ENCODE results near the gene RAB18.

Gene RAB18

DNA sequence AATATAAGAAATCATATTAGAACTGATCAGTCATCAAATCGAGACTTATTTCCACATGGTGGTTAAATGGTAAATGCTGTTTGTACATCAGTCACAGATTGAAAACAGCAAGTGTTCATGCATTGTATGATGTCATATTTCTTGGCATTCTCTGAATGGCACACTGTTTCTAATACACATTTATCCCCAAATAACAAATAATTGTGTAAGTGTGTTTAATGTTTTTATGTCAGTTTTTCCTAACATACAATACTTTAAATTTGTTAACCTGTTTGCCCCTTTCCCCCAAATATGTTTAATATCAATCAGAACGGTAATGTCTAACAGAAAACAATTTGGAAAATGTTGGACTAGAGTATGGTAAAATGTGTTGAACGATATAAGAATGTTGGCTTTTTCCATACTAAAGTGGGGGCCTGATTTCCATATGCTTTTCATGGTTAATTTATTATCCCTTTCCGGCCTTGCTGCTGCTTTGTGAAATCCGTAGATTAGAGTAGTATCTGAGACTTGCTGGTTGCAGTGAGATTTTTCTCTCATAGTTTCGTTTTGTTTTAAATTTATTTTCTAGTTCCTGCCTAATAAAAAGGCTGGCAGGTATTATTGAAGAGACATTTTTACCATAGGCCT lies 23.7 kb downstream of the RAB18 start:
- Histone ChIP-seq H3K36me3 (ENCODE audit: control insufficient read depth, insufficient read depth, low read length) (no peaks in the 10 kb centered on the region), H3K27me3 (ENCODE audit: control insufficient read depth, insufficient read depth, low read length, poor library complexity, severe bottlenecking) (no peaks in the 10 kb centered on the region), H3K4me3 (ENCODE audit: insufficient read depth, low read depth, low read length) (no peak overlapping the region), H3K9me3 (ENCODE audit: control insufficient read depth, low read length) (no peaks in the 10 kb centered on the region), H3K4me1 (ENCODE audit: control insufficient read depth, insufficient read depth, low read length) (no peaks in the 10 kb centered on the region), H3K27ac (ENCODE audit: insufficient read depth, low read depth, low read length, poor library complexity, severe bottlenecking) (no peak overlapping the region)
- WGBS, 2 experiments = 90 to 98% methylated on average over 5 to 6 of the region's 6 CpGs

DNA sequence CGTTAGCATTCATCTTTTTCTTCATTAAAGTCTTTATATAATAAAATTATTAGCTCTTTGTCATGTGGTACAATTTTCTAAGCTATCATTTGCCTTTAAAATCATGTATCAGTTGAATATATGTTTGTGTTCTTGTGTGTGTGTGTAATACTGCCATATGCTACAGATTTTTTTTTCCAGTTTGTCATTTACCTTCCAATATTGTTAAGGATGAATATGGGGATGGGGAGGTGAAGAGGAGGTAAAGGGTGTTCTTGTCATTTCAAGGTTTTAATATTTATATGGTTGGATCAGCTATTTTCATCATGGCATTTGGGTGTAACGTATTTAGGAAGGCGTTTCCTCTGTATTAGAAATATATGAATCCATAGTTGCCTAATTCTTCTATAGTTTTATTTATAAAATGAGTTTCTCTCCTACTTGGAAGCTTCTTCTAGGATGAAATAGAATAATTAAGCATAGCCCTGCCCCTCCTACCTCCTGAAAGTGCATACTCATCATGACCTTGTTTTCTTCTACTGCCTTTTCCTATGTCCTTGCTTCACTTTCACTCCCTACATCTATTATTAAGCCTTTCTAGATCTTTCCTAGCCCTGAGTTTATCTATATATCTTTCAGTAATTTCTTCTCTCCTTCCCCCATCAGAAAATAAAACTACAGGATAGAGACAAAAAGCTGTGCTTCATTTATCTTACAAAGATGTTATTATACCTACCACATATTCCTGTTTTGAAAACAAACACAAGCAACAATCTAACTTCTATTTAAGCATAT lies 25.1 kb downstream of the RAB18 start:
- Histone ChIP-seq H3K27ac (ENCODE audit: insufficient read depth, low read depth, low read length, poor library complexity, severe bottlenecking) (no peak overlapping the region), H3K4me1 (ENCODE audit: control insufficient read depth, insufficient read depth, low read length) (no peaks in the 10 kb centered on the region), H3K9me3 (ENCODE audit: control insufficient read depth, low read length) (no peaks in the 10 kb centered on the region), H3K36me3 (ENCODE audit: control insufficient read depth, insufficient read depth, low read length) (peaks cover under 1% of the 10 kb centered on the region), H3K27me3 (ENCODE audit: control insufficient read depth, insufficient read depth, low read length, poor library complexity, severe bottlenecking) (no peaks in the 10 kb centered on the region), H3K4me3 (ENCODE audit: insufficient read depth, low read depth, low read length) (no peak overlapping the region)
- 100% methylated on average over 1 of the region's 3 CpGs; no CpG with 5 or more reads in 1 of the 2 experiments for WGBS, 2 experiments

DNA sequence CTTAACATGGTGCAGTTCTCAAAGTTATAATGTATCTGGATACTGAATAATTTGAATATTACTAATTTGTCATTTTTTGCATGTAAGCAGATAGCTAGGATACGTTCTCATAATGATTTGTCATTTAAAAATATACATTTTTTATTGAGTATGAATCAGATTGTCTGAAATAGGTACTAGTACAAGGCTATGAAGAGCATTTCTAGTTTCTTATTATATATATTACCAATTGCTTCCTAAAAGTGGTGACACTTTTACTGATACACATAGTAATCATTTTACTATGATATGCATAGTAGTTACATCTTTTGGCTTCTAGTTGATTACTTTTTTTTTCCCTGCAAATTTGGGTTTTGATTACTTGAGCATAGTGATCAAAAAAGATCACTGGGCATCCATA lies 26.4 kb downstream of the RAB18 start:
- Histone ChIP-seq H3K36me3 (ENCODE audit: control insufficient read depth, insufficient read depth, low read length) (peaks cover 5% of the 10 kb centered on the region), H3K27me3 (ENCODE audit: control insufficient read depth, insufficient read depth, low read length, poor library complexity, severe bottlenecking) (no peaks in the 10 kb centered on the region), H3K4me1 (ENCODE audit: control insufficient read depth, insufficient read depth, low read length) (no peaks in the 10 kb centered on the region), H3K27ac (ENCODE audit: insufficient read depth, low read depth, low read length, poor library complexity, severe bottlenecking) (no peak overlapping the region), H3K4me3 (ENCODE audit: insufficient read depth, low read depth, low read length) (no peak overlapping the region), H3K9me3 (ENCODE audit: control insufficient read depth, low read length) (no peaks in the 10 kb centered on the region)
- 88 to 100% methylated on average over 1 of the region's 1 CpG for WGBS, 2 experiments

DNA sequence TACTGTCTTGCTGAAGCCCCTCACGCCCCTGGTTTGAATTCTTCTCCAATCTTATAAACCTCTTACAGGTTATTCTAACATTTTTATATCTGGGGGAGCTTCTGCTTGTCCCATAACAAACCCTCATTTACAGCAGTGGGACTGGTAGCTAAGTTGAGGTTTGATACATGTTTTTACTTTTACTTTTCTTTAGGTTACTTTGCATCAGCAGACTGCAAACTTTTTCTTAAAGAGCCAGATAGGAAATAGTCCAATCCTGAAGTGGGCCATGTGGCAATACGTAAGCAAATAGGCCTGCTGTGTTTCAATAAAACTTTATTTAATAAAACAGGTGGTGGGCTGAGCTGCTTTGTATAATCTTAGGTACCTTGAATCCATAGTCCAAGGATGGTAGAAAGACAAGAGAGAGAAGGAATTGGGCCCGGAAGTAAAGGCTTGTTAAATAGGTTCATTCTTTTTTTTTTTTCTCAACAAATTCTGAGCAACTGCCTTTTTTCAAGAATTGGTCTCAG lies 27.3 kb downstream of the RAB18 start:
- no peaks in the 10 kb centered on the region for H3K27me3 ChIP-seq (ENCODE audit: control insufficient read depth, insufficient read depth, low read length, poor library complexity, severe bottlenecking)
- H3K4me3 ChIP-seq (ENCODE audit: insufficient read depth, low read depth, low read length) = no peak overlapping the region
- peaks cover 5% of the 10 kb centered on the region for H3K36me3 ChIP-seq (ENCODE audit: control insufficient read depth, insufficient read depth, low read length)
- H3K4me1 ChIP-seq (ENCODE audit: control insufficient read depth, insufficient read depth, low read length) = no peaks in the 10 kb centered on the region
- H3K9me3 ChIP-seq (ENCODE audit: control insufficient read depth, low read length) = no peaks in the 10 kb centered on the region
- no peak overlapping the region for H3K27ac ChIP-seq (ENCODE audit: insufficient read depth, low read depth, low read length, poor library complexity, severe bottlenecking)
- WGBS, 2 experiments = 91% methylated on average over 3 of the region's 3 CpGs

DNA sequence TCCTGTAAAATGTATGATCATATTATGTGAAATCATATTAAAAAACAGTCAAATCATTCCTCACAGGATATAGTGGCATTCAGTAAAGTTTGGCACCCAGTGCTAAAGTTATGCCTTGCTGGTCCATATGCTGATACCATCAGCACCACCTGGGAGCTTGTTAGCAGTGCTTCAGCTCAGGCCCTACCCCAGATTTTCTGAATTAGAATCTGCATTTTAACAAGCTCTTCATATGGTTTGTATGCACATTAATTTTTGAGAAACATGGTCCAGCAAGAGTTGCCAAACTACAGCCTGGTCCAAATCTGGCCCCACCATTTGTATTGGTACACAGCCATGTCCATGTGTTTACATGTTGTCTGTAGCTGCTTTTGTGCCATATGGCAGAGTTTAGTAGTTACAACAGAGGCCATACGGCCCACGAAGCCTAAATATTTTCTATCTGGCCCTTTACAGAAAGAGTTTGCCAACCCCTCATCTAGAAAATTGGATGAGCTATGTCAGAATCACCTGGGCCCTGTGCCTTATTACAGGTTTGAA lies 30.1 kb downstream of the RAB18 start:
- no peak overlapping the region for H3K4me3 ChIP-seq (ENCODE audit: insufficient read depth, low read depth, low read length)
- peaks cover 5% of the 10 kb centered on the region for H3K36me3 ChIP-seq (ENCODE audit: control insufficient read depth, insufficient read depth, low read length)
- no peaks in the 10 kb centered on the region for H3K9me3 ChIP-seq (ENCODE audit: control insufficient read depth, low read length)
- H3K4me1 ChIP-seq (ENCODE audit: control insufficient read depth, insufficient read depth, low read length) = no peaks in the 10 kb centered on the region
- no peak overlapping the region for H3K27ac ChIP-seq (ENCODE audit: insufficient read depth, low read depth, low read length, poor library complexity, severe bottlenecking)
- WGBS, 2 experiments = 91 to 94% methylated on average over 2 of the region's 2 CpGs
- H3K27me3 ChIP-seq (ENCODE audit: control insufficient read depth, insufficient read depth, low read length, poor library complexity, severe bottlenecking) = no peaks in the 10 kb centered on the region

DNA sequence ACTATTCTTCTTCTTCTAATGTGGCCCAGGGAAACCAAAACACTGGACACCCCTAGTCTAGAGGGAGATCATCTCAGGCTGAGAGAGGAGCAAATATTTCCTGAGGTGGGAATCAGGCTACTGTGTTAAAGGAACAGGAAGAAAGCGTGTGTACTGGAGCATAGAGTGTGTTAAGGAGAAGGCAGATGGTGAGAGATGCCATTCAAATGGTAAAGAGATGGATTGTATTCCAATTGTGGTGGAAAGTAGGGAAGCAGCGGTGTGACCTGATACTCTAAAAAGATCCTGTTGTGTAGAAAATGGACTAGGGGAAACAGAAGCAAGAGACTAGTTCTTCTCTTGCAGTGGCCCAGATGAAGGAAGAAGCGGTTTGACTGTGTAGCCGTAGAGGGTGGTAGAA lies 31.2 kb downstream of the RAB18 start:
- no peaks in the 10 kb centered on the region for H3K4me1 ChIP-seq (ENCODE audit: control insufficient read depth, insufficient read depth, low read length)
- H3K4me3 ChIP-seq (ENCODE audit: insufficient read depth, low read depth, low read length) = no peak overlapping the region
- 84 to 85% methylated on average over 4 of the region's 4 CpGs for WGBS, 2 experiments
- no peaks in the 10 kb centered on the region for H3K9me3 ChIP-seq (ENCODE audit: control insufficient read depth, low read length)
- no peak overlapping the region for H3K27ac ChIP-seq (ENCODE audit: insufficient read depth, low read depth, low read length, poor library complexity, severe bottlenecking)
- no peaks in the 10 kb centered on the region for H3K27me3 ChIP-seq (ENCODE audit: control insufficient read depth, insufficient read depth, low read length, poor library complexity, severe bottlenecking)
- peaks cover 5% of the 10 kb centered on the region for H3K36me3 ChIP-seq (ENCODE audit: control insufficient read depth, insufficient read depth, low read length)

DNA sequence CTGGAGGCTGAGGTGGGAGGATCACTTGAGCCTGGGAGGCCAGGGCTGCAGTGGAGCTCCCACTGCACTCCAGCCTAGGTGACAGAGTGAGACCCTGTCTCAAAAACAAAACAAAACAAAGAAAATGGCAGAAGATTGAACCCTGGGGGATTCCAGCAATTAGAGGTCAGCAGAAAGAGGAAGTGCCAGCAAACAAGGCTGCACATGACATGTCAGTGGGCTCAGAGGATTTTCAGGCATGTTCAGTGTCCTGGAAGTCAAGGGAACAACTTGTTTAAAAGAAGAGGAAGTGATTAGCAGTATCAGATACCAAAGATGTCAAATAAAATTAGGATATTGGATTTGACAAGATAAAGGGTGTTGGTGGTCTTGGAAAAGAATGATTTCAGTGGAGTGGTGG lies 32.3 kb downstream of the RAB18 start:
- Histone ChIP-seq H3K27me3 (ENCODE audit: control insufficient read depth, insufficient read depth, low read length, poor library complexity, severe bottlenecking) (no peaks in the 10 kb centered on the region), H3K4me1 (ENCODE audit: control insufficient read depth, insufficient read depth, low read length) (no peaks in the 10 kb centered on the region), H3K36me3 (ENCODE audit: control insufficient read depth, insufficient read depth, low read length) (peaks cover 5% of the 10 kb centered on the region), H3K9me3 (ENCODE audit: control insufficient read depth, low read length) (no peaks in the 10 kb centered on the region), H3K4me3 (ENCODE audit: insufficient read depth, low read depth, low read length) (no peak overlapping the region), H3K27ac (ENCODE audit: insufficient read depth, low read depth, low read length, poor library complexity, severe bottlenecking) (no peak overlapping the region)

DNA sequence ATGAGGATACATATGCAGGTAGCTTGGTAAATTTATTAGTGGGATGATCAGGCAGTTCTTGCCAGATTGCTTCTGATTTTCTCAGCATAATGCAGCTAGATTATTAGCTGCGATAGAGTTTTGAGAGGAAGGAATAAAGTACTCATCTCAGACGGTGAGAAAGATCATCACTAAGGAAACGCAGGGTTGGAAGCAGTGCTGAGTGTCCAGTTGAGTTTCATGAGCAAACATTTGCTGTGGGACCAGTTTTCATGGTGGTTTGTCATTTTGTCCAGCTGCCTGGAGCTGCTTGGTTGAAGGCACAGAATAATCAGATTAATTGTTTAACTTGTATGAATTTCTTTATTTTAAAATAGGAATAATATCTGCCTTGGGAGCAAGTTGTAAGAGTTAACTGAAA lies 33.1 kb downstream of the RAB18 start:
- no peak overlapping the region for H3K27ac ChIP-seq (ENCODE audit: insufficient read depth, low read depth, low read length, poor library complexity, severe bottlenecking)
- H3K4me3 ChIP-seq (ENCODE audit: insufficient read depth, low read depth, low read length) = no peak overlapping the region
- H3K9me3 ChIP-seq (ENCODE audit: control insufficient read depth, low read length) = no peaks in the 10 kb centered on the region
- H3K4me1 ChIP-seq (ENCODE audit: control insufficient read depth, insufficient read depth, low read length) = no peaks in the 10 kb centered on the region
- no peaks in the 10 kb centered on the region for H3K27me3 ChIP-seq (ENCODE audit: control insufficient read depth, insufficient read depth, low read length, poor library complexity, severe bottlenecking)
- whole genome bisulfite sequencing, 2 experiments = 91 to 94% methylated on average over 3 of the region's 3 CpGs
- peaks cover 5% of the 10 kb centered on the region for H3K36me3 ChIP-seq (ENCODE audit: control insufficient read depth, insufficient read depth, low read length)

DNA sequence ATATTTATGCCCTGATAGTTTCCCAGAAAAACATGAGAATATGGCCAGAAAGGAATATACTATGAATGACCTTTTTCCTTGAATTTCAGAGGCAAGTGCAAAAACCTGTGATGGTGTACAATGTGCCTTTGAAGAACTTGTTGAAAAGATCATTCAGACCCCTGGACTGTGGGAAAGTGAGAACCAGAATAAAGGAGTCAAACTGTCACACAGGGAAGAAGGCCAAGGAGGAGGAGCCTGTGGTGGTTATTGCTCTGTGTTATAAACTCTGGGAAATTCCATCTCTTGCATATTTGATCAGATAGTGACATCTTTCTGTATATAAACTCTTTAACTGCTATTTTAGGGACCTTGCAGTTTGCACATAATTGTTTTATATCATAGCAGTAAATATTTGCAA lies 33.7 kb downstream of the RAB18 start:
- Histone ChIP-seq H3K4me3 (ENCODE audit: insufficient read depth, low read depth, low read length) (no peak overlapping the region), H3K9me3 (ENCODE audit: control insufficient read depth, low read length) (no peaks in the 10 kb centered on the region), H3K27ac (ENCODE audit: insufficient read depth, low read depth, low read length, poor library complexity, severe bottlenecking) (no peak overlapping the region), H3K36me3 (ENCODE audit: control insufficient read depth, insufficient read depth, low read length) (peaks cover 5% of the 10 kb centered on the region), H3K4me1 (ENCODE audit: control insufficient read depth, insufficient read depth, low read length) (no peaks in the 10 kb centered on the region), H3K27me3 (ENCODE audit: control insufficient read depth, insufficient read depth, low read length, poor library complexity, severe bottlenecking) (no peaks in the 10 kb centered on the region)

DNA sequence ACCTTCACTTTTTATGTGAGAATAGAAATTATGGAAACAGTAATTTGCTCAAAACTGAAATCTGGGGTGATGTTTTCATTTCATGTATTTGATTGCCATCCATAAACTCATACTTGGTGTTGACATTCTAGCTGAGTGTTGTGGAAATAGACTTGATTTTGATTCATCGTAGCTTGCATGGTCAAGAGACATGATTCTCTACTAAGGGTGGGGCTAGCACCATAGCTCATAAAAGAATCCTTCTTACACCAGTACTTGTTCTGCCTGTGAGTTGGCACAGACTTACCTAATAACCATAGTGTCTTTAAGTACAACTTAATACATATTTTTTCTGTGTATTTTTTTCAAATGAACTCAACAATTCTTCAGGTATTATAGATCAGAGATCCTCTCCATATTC lies 36.6 kb downstream of the RAB18 start:
- H3K27ac ChIP-seq (ENCODE audit: insufficient read depth, low read depth, low read length, poor library complexity, severe bottlenecking) = no peak overlapping the region
- H3K9me3 ChIP-seq (ENCODE audit: control insufficient read depth, low read length) = no peaks in the 10 kb centered on the region
- H3K27me3 ChIP-seq (ENCODE audit: control insufficient read depth, insufficient read depth, low read length, poor library complexity, severe bottlenecking) = no peaks in the 10 kb centered on the region
- no peaks in the 10 kb centered on the region for H3K4me1 ChIP-seq (ENCODE audit: control insufficient read depth, insufficient read depth, low read length)
- H3K36me3 ChIP-seq (ENCODE audit: control insufficient read depth, insufficient read depth, low read length) = no peaks in the 10 kb centered on the region
- 80 to 100% methylated on average over 1 of the region's 1 CpG for WGBS, 2 experiments
- H3K4me3 ChIP-seq (ENCODE audit: insufficient read depth, low read depth, low read length) = no peak overlapping the region

All from ectodermal cell (in vitro differentiated cells).